Progenitor cell of endocrine pancreas (in vitro differentiated cells): ENCODE data around the gene GDPGP1. TPM values are rescaled to one million over a fixed set of nuclear protein-coding genes. Genes with fewer than 3 reads are reported as not detected.
A peak's percentile ranks its signal among the peaks of the same experiment; 100 is the strongest.

ENCODE experiments used
- DNase-seq: peaks from one replicate; pipeline ENCODE4 v3.0.0; 2021; ENCODE audit warnings: low spot score; ENCODE audit not compliant: unreplicated experiment
- H3K27ac Mint-ChIP-seq: 2 replicates; pipeline ENCODE4 v1.8.0; 2021; ENCODE audit warnings: mild to moderate bottlenecking, moderate library complexity, mixed read lengths
- H3K27me3 Mint-ChIP-seq: 2 replicates; pipeline ENCODE4 v1.8.0; 2021; ENCODE audit warnings: mixed read lengths
- H3K36me3 Mint-ChIP-seq: 2 replicates; pipeline ENCODE4 v1.8.0; 2022; ENCODE audit warnings: mixed read lengths; ENCODE audit not compliant: insufficient read depth
- H3K4me1 Mint-ChIP-seq: 2 replicates; pipeline ENCODE4 v1.8.0; 2021; ENCODE audit warnings: low read depth, mixed read lengths
- H3K4me3 Mint-ChIP-seq: 2 replicates; pipeline ENCODE4 v1.8.0; 2021; ENCODE audit warnings: low read depth, mild to moderate bottlenecking, moderate library complexity, mixed read lengths
- H3K9me3 Mint-ChIP-seq: 2 replicates; pipeline ENCODE4 v1.8.0; 2021; ENCODE audit warnings: low read depth, mixed read lengths
- CTCF ChIP-seq: fragments of 200-600 bp; sonication (generic); IDR thresholded peaks from one replicate; pipeline ENCODE4 v1.5.0; 2021; ENCODE audit warnings: antibody characterized with exemption, mild to moderate bottlenecking; ENCODE audit not compliant: unreplicated experiment
- total RNA-seq: library from RNA; stranded (reverse); gene quantifications from 2 replicates; pipeline ENCODE4 v1.2.1, GENCODE V29; 2021

The GDPGP1 gene
- total RNA-seq, 1 donor from 2014 or later: 7.8 TPM

GRCh38 chr15:90212221-90213098, 21.5 kb upstream of the GDPGP1 start:
- Mint-ChIP-seq H3K9me3 (no peaks in the 10 kb centered on the region), H3K4me3 (no peak overlapping the region), H3K27me3 (no peaks in the 10 kb centered on the region), H3K4me1 (peaks cover 13% of the 10 kb centered on the region), H3K27ac (no peak overlapping the region), H3K36me3 (no peaks in the 10 kb centered on the region)
- TF ChIP-seq CTCF: no peak
- no peak for DNase-seq

GRCh38 chr15:90213122-90213817, 20.7 kb upstream of the GDPGP1 start:
- Mint-ChIP-seq H3K9me3 (no peaks in the 10 kb centered on the region), H3K27me3 (no peaks in the 10 kb centered on the region), H3K4me1 (peaks cover 12% of the 10 kb centered on the region), H3K36me3 (no peaks in the 10 kb centered on the region), H3K4me3 (no peak overlapping the region), H3K27ac (peak overlapping the region; percentile 85)
- no peak for TF ChIP-seq CTCF
- no peak for DNase-seq

DNA sequence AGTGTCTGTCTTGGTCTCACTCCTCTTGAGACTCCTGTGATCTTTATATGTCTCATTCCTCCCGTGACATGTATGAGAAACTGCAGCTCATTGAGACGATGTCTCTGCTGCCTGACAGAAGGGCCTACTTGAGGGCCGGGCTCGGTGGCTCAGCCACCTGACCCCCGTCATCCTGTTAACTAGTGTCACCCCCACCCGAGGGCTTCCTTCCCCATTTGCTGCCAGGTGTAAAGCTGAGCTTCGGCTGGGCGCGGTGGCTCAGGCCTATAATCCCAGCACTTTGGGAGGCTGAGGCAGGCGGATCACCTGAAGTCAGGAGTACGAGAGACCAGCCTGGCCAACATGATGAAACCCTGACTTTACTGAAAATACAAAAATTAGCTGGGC, 20.2 kb upstream of the GDPGP1 start:
- Mint-ChIP-seq H3K27ac (peak overlapping the region; percentile 85), H3K36me3 (peaks cover 2% of the 10 kb centered on the region), H3K27me3 (no peaks in the 10 kb centered on the region), H3K4me1 (peaks cover 7% of the 10 kb centered on the region), H3K4me3 (no peak overlapping the region), H3K9me3 (no peaks in the 10 kb centered on the region)
- DNase-seq: no peak
- TF ChIP-seq CTCF: no peak

GRCh38 chr15:90214553-90215196, 19.3 kb upstream of the GDPGP1 start:
- Mint-ChIP-seq H3K27me3 (no peaks in the 10 kb centered on the region), H3K9me3 (no peaks in the 10 kb centered on the region), H3K27ac (no peak overlapping the region), H3K36me3 (peaks cover 2% of the 10 kb centered on the region), H3K4me3 (no peak overlapping the region), H3K4me1 (peaks cover 5% of the 10 kb centered on the region)
- DNase-seq: no peak
- peak; percentile 22 for TF ChIP-seq CTCF

DNA sequence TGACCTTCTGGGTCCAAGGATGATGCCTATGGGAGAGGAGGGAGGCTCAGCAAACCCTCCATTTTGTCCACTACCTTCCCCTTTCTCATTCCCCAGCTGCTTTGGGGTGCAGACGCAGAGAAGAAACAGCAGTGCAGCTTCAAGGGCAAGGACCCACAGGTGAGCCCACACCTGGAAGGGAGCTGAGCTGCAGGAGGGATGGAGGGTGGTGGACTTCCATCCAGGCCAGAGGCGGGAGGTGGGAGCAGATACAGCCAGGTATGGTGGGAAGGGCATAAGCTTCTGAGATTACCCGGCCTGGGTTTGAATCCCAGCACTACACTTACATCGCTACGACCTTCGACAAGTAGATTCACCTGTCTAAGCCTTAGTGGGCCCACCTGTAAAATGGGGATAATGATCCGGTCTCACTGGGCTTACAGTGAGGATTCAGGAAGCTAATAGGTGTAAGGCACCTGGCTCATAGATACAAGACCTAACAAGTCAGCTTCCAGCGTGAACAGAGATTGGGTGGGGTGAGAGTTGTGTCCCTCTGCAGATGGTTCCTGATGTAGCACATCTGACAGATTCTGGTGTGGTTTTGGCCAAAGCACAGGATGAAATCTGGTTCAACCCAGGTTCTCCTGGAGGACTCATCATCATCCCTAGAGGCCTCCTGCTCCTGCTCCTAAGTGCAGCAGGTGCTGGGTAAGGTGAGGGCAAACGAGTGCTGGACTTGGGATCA, 16.2 kb upstream of the GDPGP1 start:
- Mint-ChIP-seq H3K9me3 (no peaks in the 10 kb centered on the region), H3K27ac (no peak overlapping the region), H3K36me3 (peaks cover 2% of the 10 kb centered on the region), H3K4me3 (no peak overlapping the region), H3K4me1 (peaks cover 5% of the 10 kb centered on the region), H3K27me3 (no peaks in the 10 kb centered on the region)
- no peak for TF ChIP-seq CTCF
- DNase-seq: no peak
